ENCODE measurements around the gene PRG2.

The PRG2 gene

GRCh38 chr11:57390535-57390934 lies at the start of gene PRG2:
Gene PRG2 (minus strand): TSS chr11:57390650. CDS start chr11:57389944, 706 bp downstream.
- no peak for DNase-seq (ENCODE audit: low read depth)

- DNase-seq (ENCODE audit: low read depth), result no peak
Measured at GRCh38 chr11:57439786-57440185, 49.3 kb upstream of the PRG2 start.

- no peak for DNase-seq (ENCODE audit: low read depth)
Measured at GRCh38 chr11:57438345-57439285, 48.2 kb upstream of the PRG2 start.

GRCh38 chr11:57436031-57436430 lies 45.6 kb upstream of the PRG2 start:
- DNase-seq (ENCODE audit: low read depth), result no peak

- DNase-seq (ENCODE audit: low read depth), result peak; percentile 97
Measured at GRCh38 chr11:57434640-57435546, 44.4 kb upstream of the PRG2 start.

GRCh38 chr11:57432714-57433163 lies 42.3 kb upstream of the PRG2 start:
- DNase-seq (ENCODE audit: low read depth), result peak; percentile 93

- DNase-seq (ENCODE audit: low read depth), result no peak
Measured at GRCh38 chr11:57432149-57432561, 41.7 kb upstream of the PRG2 start.

GRCh38 chr11:57430952-57431351 lies 40.5 kb upstream of the PRG2 start:
- no peak for DNase-seq (ENCODE audit: low read depth)

GRCh38 chr11:57429946-57430345 lies 39.5 kb upstream of the PRG2 start:
- no peak for DNase-seq (ENCODE audit: low read depth)

GRCh38 chr11:57428643-57429042 lies 38.2 kb upstream of the PRG2 start:
- no peak for DNase-seq (ENCODE audit: low read depth)

GRCh38 chr11:57427727-57428082 lies 37.3 kb upstream of the PRG2 start:
- no peak for DNase-seq (ENCODE audit: low read depth)

GRCh38 chr11:57426929-57427726 lies 36.7 kb upstream of the PRG2 start, which contains the start of gene SLC43A3:
Gene SLC43A3 (minus strand): TSS chr11:57427121. CDS start chr11:57426172, 949 bp downstream.
- DNase-seq (ENCODE audit: low read depth), result peak; percentile 66

GRCh38 chr11:57426439-57426928 lies 36.0 kb upstream of the PRG2 start:
- DNase-seq (ENCODE audit: low read depth), result peak; percentile 23

GRCh38 chr11:57425565-57426438 lies 35.4 kb upstream of the PRG2 start:
- peak; percentile 37 for DNase-seq (ENCODE audit: low read depth)

GRCh38 chr11:57424792-57425564 lies 34.5 kb upstream of the PRG2 start:
- DNase-seq (ENCODE audit: low read depth), result peak; percentile 96

- DNase-seq (ENCODE audit: low read depth), result no peak
Measured at GRCh38 chr11:57424137-57424791, 33.8 kb upstream of the PRG2 start.

GRCh38 chr11:57422669-57423068 lies 32.2 kb upstream of the PRG2 start:
- no peak for DNase-seq (ENCODE audit: low read depth)

GRCh38 chr11:57421805-57422204 lies 31.4 kb upstream of the PRG2 start:
- DNase-seq (ENCODE audit: low read depth), result no peak

- no peak for DNase-seq (ENCODE audit: low read depth)
Measured at GRCh38 chr11:57421066-57421465, 30.6 kb upstream of the PRG2 start.
